Keratinocyte (primary cell): Measurements from ENCODE around the gene FIBP. TPM values are rescaled to one million over a fixed set of nuclear protein-coding genes. Genes with fewer than 3 reads are reported as not detected.

ENCODE experiments used
- DNase-seq: peaks from one replicate; pipeline ENCODE4 v3.0.0-alpha.2; 2011; ENCODE audit warnings: low read depth, missing footprints, low spot score
- FAIRE-seq: peaks from 2 replicates; lab custom pipeline; 2011; peaks lifted over from hg19 to GRCh38; lab: Jason Lieb, UNC
- H2AFZ ChIP-seq: 2 replicates; pipeline ENCODE4 v1.6.0; 2012; ENCODE audit warnings: low read length, control low read depth, inconsistent platforms; ENCODE audit not compliant: control insufficient read depth
- H3K27ac ChIP-seq: 2 replicates; pipeline ENCODE4 v1.5.1; 2011; ENCODE audit warnings: low read length; ENCODE audit not compliant: control insufficient read depth, insufficient read depth
- H3K27me3 ChIP-seq: 3 replicates; pipeline ENCODE4 v1.6.0; 2011; ENCODE audit warnings: low read length; ENCODE audit not compliant: control insufficient read depth, insufficient read depth; ENCODE audit errors: extremely low read depth
- H3K36me3 ChIP-seq, 2 experiments: 2 replicates in 1 of 2; 3 replicates in 1 of 2; pipeline ENCODE4 v1.5.1; 2011; ENCODE audit warnings: low read length in 2 of 2, mild to moderate bottlenecking in 1 of 2; ENCODE audit not compliant: control insufficient read depth in 2 of 2, insufficient read depth in 2 of 2; ENCODE audit errors: extremely low read depth in 1 of 2
- H3K4me1 ChIP-seq: 3 replicates; pipeline ENCODE4 v1.5.1; 2011; ENCODE audit warnings: low read length; ENCODE audit not compliant: control insufficient read depth, insufficient read depth; ENCODE audit errors: extremely low read depth
- H3K4me2 ChIP-seq: 3 replicates; pipeline ENCODE4 v1.6.0; 2011; ENCODE audit warnings: low read depth, low read length; ENCODE audit not compliant: control insufficient read depth, insufficient read depth; ENCODE audit errors: extremely low read depth
- H3K4me3 ChIP-seq, 3 experiments: fragments of 200-600 bp in 1 of 3; sonication (generic) in 1 of 3; 2 replicates in 2 of 3; 3 replicates in 1 of 3; pipeline ENCODE4 v1.5.1; 2011 to 2016; ENCODE audit warnings: low read length in 3 of 3, mild to moderate bottlenecking in 3 of 3, control low read depth in 2 of 3, inconsistent platforms in 1 of 3, low read depth in 1 of 3, mixed read lengths in 1 of 3, mixed run types in 1 of 3, moderate library complexity in 1 of 3; ENCODE audit not compliant: control insufficient read depth in 2 of 3, insufficient read depth in 2 of 3; ENCODE audit errors: extremely low read depth in 1 of 3
- H3K79me2 ChIP-seq: 2 replicates; pipeline ENCODE4 v1.6.0; 2012; ENCODE audit warnings: low read length; ENCODE audit not compliant: control insufficient read depth, insufficient read depth
- H3K9ac ChIP-seq: 3 replicates; pipeline ENCODE4 v1.6.0; 2011; ENCODE audit warnings: low read length; ENCODE audit not compliant: control insufficient read depth, insufficient read depth; ENCODE audit errors: extremely low read depth
- H3K9me1 ChIP-seq: 3 replicates; pipeline ENCODE4 v1.6.0; 2011; ENCODE audit warnings: low read length; ENCODE audit not compliant: control insufficient read depth, insufficient read depth; ENCODE audit errors: extremely low read depth
- H3K9me3 ChIP-seq: 2 replicates; pipeline ENCODE4 v1.5.1; 2012; ENCODE audit warnings: low read depth, low read length; ENCODE audit not compliant: control insufficient read depth
- H4K20me1 ChIP-seq: 3 replicates; pipeline ENCODE4 v1.6.0; 2011; ENCODE audit warnings: low read length; ENCODE audit not compliant: control insufficient read depth, insufficient read depth; ENCODE audit errors: extremely low read depth
- CTCF ChIP-seq, 3 experiments: IDR thresholded peaks in 1 of 3; conservative IDR thresholded peaks in 1 of 3; optimal IDR thresholded peaks in 1 of 3; 2 replicates in 2 of 3; 3 replicates in 1 of 3; pipeline versions ENCODE3 to v1.5.1; 2011; ENCODE audit warnings: low read length in 3 of 3, mild to moderate bottlenecking in 3 of 3, moderate library complexity in 2 of 3, control low read depth in 1 of 3, inconsistent platforms in 1 of 3; ENCODE audit not compliant: insufficient read depth in 2 of 3; ENCODE audit errors: extremely low read depth in 1 of 3
- EZH2 ChIP-seq: IDR thresholded peaks from one replicate; pipeline ENCODE4 v1.6.1; 2012; ENCODE audit warnings: inconsistent platforms, mild to moderate bottlenecking, low read length, moderate library complexity
- dilution Hi-C: fragments of 300-500 bp; cut with MboI; formaldehyde crosslinking; loops from one replicate; pipeline ENCODE4 v1.7.0; 2020; ENCODE audit warnings: low sequenced_read_pairs; ENCODE audit not compliant: extremely low pct_ligation_motif_present
- polyA plus RNA-seq, 5 experiments: library from polyadenylated mRNA; depleted of rRNA in 3 of 5; stranded (reverse) in 3 of 5; stranded (forward) in 1 of 5; unstranded in 1 of 5; fragments of >200 nt; gene quantifications; 1 replicate in 1 of 5; 2 replicates in 3 of 5; 3 replicates in 1 of 5; pipeline versions ENCODE4 v1.2.1 to v1.2.3, GENCODE V29; 2011 to 2012; ENCODE audit warnings: missing spikeins in 2 of 5, low read depth in 1 of 5, low replicate concordance in 1 of 5

The FIBP gene
- polyA plus RNA-seq, 1 donor (not counting 4 experiments of a cell fraction or from before 2014, with no cell fraction given) = 95.1 TPM

DNA sequence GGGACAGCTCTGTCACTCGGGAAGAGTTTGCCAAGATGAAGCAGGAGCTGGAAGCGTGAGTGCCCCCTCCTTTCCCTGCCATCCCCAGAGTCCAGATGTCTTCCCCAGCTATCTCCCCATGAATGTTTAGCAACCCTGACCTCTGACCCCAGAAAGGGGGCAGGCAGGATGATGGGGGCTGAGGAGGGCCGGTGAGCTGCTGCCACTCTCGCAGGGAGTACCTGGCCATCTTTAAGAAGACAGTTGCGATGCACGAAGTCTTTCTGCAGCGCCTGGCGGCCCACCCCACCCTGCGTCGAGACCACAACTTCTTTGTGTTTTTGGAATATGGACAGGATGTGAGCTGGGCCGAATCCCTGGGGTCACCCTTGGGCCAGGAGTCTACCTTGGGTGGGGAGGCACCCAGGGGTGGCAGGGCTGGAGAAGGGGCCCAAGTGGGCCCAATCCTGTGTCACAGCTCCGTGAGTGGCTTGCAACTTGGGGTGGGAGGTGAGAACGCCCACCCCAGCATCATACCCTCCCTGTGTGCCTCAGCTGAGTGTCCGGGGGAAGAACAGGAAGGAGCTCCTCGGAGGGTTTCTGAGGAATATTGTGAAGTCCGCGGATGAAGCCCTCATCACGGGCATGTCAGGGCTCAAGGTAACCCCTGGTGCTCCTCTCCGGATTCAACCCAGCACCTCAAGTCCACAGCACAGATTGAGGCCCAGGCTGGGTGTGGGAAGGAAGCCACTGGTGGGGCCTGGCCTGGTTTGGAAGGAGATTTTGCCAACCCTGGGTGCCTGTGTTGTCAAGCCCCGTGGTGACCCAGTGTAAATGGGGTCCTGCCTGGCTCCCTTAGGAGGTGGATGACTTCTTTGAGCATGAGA lies 37.8 kb downstream of the FIBP start:
- dilution Hi-C loops = no loop called here

GRCh38 chr11:65849771-65850216 lies 38.5 kb downstream of the FIBP start:
- FAIRE-seq (no peak), DNase-seq (no peak)
- dilution Hi-C loops = no loop called here
- no peak overlapping the region for H3K4me2 ChIP-seq
- H3K9ac ChIP-seq = no peak overlapping the region
- no peaks in the 10 kb centered on the region for H3K4me1 ChIP-seq
- no peak overlapping the region for H2AFZ ChIP-seq
- peaks cover 20 to 26% of the 10 kb centered on the region in 2 experiments for H3K36me3 ChIP-seq
- no peak for TF ChIP-seq CTCF (optimal IDR thresholded peaks at IDR 0.05 in 1 of 3, IDR thresholded peaks at IDR 0.05 in 1 of 3, conservative IDR thresholded peaks at IDR 0.05 in 1 of 3; ENCODE audit: extremely low read depth in 1 of 3, insufficient read depth in 2 of 3, low read length in 3 of 3)
- TF ChIP-seq EZH2 = no peak
- H3K79me2 ChIP-seq = peaks cover 12% of the 10 kb centered on the region
- H4K20me1 ChIP-seq = peaks cover 24% of the 10 kb centered on the region
- H3K9me3 ChIP-seq = no peaks in the 10 kb centered on the region
- H3K4me3 ChIP-seq = no peak overlapping the region
- H3K27me3 ChIP-seq = no peaks in the 10 kb centered on the region
- no peaks in the 10 kb centered on the region for H3K9me1 ChIP-seq
- no peak overlapping the region for H3K27ac ChIP-seq

More for the DNA sequence above, 37.8 kb downstream of the FIBP start:
- no peak for DNase-seq
- Histone ChIP-seq H2AFZ (no peak overlapping the region), H3K27ac (no peak overlapping the region), H3K9me3 (no peaks in the 10 kb centered on the region), H3K4me2 (no peak overlapping the region), H3K4me3 (no peak overlapping the region), H3K4me1 (peaks cover 2% of the 10 kb centered on the region), H3K9me1 (no peaks in the 10 kb centered on the region), H3K36me3 (peaks cover 25 to 31% of the 10 kb centered on the region in 2 experiments), H3K9ac (no peak overlapping the region), H3K79me2 (peaks cover 18% of the 10 kb centered on the region), H4K20me1 (peaks cover 31% of the 10 kb centered on the region), H3K27me3 (no peaks in the 10 kb centered on the region)
- TF ChIP-seq EZH2 (no peak), CTCF (optimal IDR thresholded peaks at IDR 0.05 in 1 of 3, IDR thresholded peaks at IDR 0.05 in 1 of 3, conservative IDR thresholded peaks at IDR 0.05 in 1 of 3; ENCODE audit: extremely low read depth in 1 of 3, insufficient read depth in 2 of 3, low read length in 3 of 3) (no peak)
- FAIRE-seq = no peak
